Endothelial cell of umbilical vein (primary cell): ENCODE data around the gene ZBTB21. TPM values are rescaled to one million over a fixed set of nuclear protein-coding genes. Genes with fewer than 3 reads are reported as not detected.

Experiments used
- BruUV-seq: library from RNA; stranded (reverse); fragments of 400-500 nt; replicated peaks from 2 replicates; lab custom pipeline; 2021; lab: Mats Ljungman, UMichigan
- CTCF ChIA-PET: fragments of 300-600, 350-600 bp; sonication (Branson Sonifier 250); formaldehyde crosslinking; loops from one replicate; lab custom pipeline; 2021; ENCODE audit warnings: antibody characterized with exemption, inconsistent platforms; lab: Charles Lee
- POLR2A ChIA-PET: fragments of 300-600, 350-600 bp; sonication (Branson Sonifier 250); formaldehyde crosslinking; loops from one replicate; lab custom pipeline; 2021; ENCODE audit warnings: antibody characterized with exemption, inconsistent platforms; lab: Charles Lee
- DNase-seq: peaks from one replicate; pipeline ENCODE4 v3.0.0-alpha.2; 2011; ENCODE audit warnings: low read depth, low spot score
- FAIRE-seq: peaks from 2 replicates; lab custom pipeline; 2011; peaks lifted over from hg19 to GRCh38; lab: Jason Lieb, UNC
- H2AFZ ChIP-seq: 2 replicates; pipeline ENCODE4 v1.6.0; 2012; ENCODE audit warnings: low read depth, low read length, control low read depth, inconsistent platforms
- H3K27ac ChIP-seq: 2 replicates; pipeline ENCODE4 v1.5.1; 2011; ENCODE audit warnings: low read depth, mild to moderate bottlenecking, control low read depth, low read length, moderate library complexity; ENCODE audit not compliant: insufficient read depth
- H3K27me3 ChIP-seq, 2 experiments: 2 replicates each; pipeline versions ENCODE4 v1.6.0 to v1.6.1; 2011; ENCODE audit warnings: low read length in 2 of 2, mixed read lengths in 1 of 2; ENCODE audit not compliant: control insufficient read depth in 2 of 2, insufficient read depth in 2 of 2
- H3K36me3 ChIP-seq, 2 experiments: 2 replicates in 1 of 2; 3 replicates in 1 of 2; pipeline ENCODE4 v1.5.1; 2011; ENCODE audit warnings: low read length in 2 of 2, mild to moderate bottlenecking in 1 of 2, moderate library complexity in 1 of 2; ENCODE audit not compliant: control insufficient read depth in 2 of 2, insufficient read depth in 2 of 2; ENCODE audit errors: extremely low read depth in 1 of 2
- H3K4me1 ChIP-seq: 3 replicates; pipeline ENCODE4 v1.5.1; 2011; ENCODE audit warnings: mild to moderate bottlenecking, low read length; ENCODE audit not compliant: control insufficient read depth, insufficient read depth; ENCODE audit errors: extremely low read depth
- H3K4me2 ChIP-seq: 2 replicates; pipeline ENCODE4 v1.6.1; 2011; ENCODE audit warnings: low read length, control low read depth, mixed read lengths; ENCODE audit not compliant: insufficient read depth
- H3K4me3 ChIP-seq, 3 experiments: fragments of 200-600 bp in 1 of 3; sonication (generic), shearing (Covaris generic) in 1 of 3; replicated peaks in 1 of 3; 2 replicates each; pipeline ENCODE4 v1.5.1; 2011 to 2016; ENCODE audit warnings: control low read depth in 3 of 3, low read length in 3 of 3, mild to moderate bottlenecking in 2 of 3, inconsistent platforms in 1 of 3, low read depth in 1 of 3, moderate library complexity in 1 of 3; ENCODE audit not compliant: insufficient read depth in 1 of 3
- H3K79me2 ChIP-seq: 2 replicates; pipeline ENCODE4 v1.6.0; 2012; ENCODE audit warnings: low read length, inconsistent platforms; ENCODE audit not compliant: control insufficient read depth, insufficient read depth
- H3K9ac ChIP-seq: replicated peaks from 2 replicates; pipeline ENCODE3; 2011; ENCODE audit warnings: low read length, control low read depth; ENCODE audit not compliant: insufficient read depth; ENCODE audit errors: extremely low read depth
- H3K9me1 ChIP-seq: replicated peaks from 3 replicates; pipeline ENCODE4 v1.6.0; 2011; ENCODE audit warnings: mild to moderate bottlenecking, low read length; ENCODE audit not compliant: control insufficient read depth, insufficient read depth; ENCODE audit errors: extremely low read depth
- H3K9me3 ChIP-seq: replicated peaks from 2 replicates; pipeline ENCODE4 v1.5.1; 2012; ENCODE audit warnings: low read length, inconsistent platforms; ENCODE audit not compliant: control insufficient read depth, insufficient read depth
- H4K20me1 ChIP-seq: replicated peaks from 2 replicates; pipeline ENCODE3; 2011; ENCODE audit warnings: mild to moderate bottlenecking, low read length; ENCODE audit not compliant: control insufficient read depth, insufficient read depth; ENCODE audit errors: extremely low read depth
- EZH2 ChIP-seq: IDR thresholded peaks from 2 replicates; pipeline ENCODE4 v1.6.1; 2012; ENCODE audit warnings: borderline replicate concordance, low read depth, mild to moderate bottlenecking, moderate library complexity, low read length, inconsistent platforms; ENCODE audit not compliant: severe bottlenecking
- FOS ChIP-seq: IDR thresholded peaks from 2 replicates; pipeline ENCODE4 v1.6.1; 2011; ENCODE audit warnings: mild to moderate bottlenecking, low read length, moderate library complexity, borderline replicate concordance; ENCODE audit not compliant: insufficient read depth
- GATA2 ChIP-seq: IDR thresholded peaks from 2 replicates; pipeline ENCODE4 v1.7.0; 2011; ENCODE audit warnings: low read depth, mild to moderate bottlenecking, moderate library complexity, mixed read lengths, low read length; ENCODE audit not compliant: insufficient read length, insufficient read depth
- JUN ChIP-seq: IDR thresholded peaks from 2 replicates; pipeline ENCODE4 v1.6.1; 2011; ENCODE audit warnings: borderline replicate concordance, low read depth; ENCODE audit not compliant: insufficient read length, insufficient read depth
- MYC ChIP-seq: IDR thresholded peaks from one replicate; pipeline ENCODE4 v1.6.1; 2011; ENCODE audit warnings: mild to moderate bottlenecking, low read depth, low read length
- POLR2A ChIP-seq: IDR thresholded peaks from 2 replicates; pipeline ENCODE4 v1.6.1; 2012; ENCODE audit warnings: low read depth, mild to moderate bottlenecking, control low read depth, low read length
- POLR2AphosphoS5 ChIP-seq: IDR thresholded peaks from 2 replicates; pipeline ENCODE4 v1.6.1; 2012; ENCODE audit warnings: low read depth, mild to moderate bottlenecking, control low read depth, low read length, moderate library complexity; ENCODE audit not compliant: insufficient read depth
- dilution Hi-C: fragments of 300-500 bp; cut with MboI; formaldehyde crosslinking; loops from one replicate; pipeline ENCODE4 v1.15.0; 2019; ENCODE audit warnings: low sequenced_read_pairs; ENCODE audit not compliant: extremely low pct_ligation_motif_present
- intact Hi-C: fragments of 100-400 bp; cut with micrococcal nuclease; formaldehyde crosslinking; loops from one replicate; pipeline ENCODE4 v1.10.0; 2022
- polyA plus RNA-seq, 4 experiments: library from polyadenylated mRNA; depleted of rRNA in 3 of 4; stranded (reverse) in 3 of 4; unstranded in 1 of 4; fragments of >200 nt; gene quantifications; 2 replicates each; pipeline versions ENCODE4 v1.2.1 to v1.2.3, GENCODE V29; 2011 to 2012; ENCODE audit warnings: missing spikeins in 1 of 4
- total RNA-seq: library from RNA; stranded (reverse); gene quantifications from 2 replicates; pipeline ENCODE4 v1.2.3, GENCODE V29; 2021
- TF ChIP-seq, protein P1 (sequence below), 2 donors: IDR thresholded peaks; 1 replicate in 1 of 2; 2 replicates in 1 of 2; pipeline ENCODE4 v1.5.1; 2011; ENCODE audit warnings: low read length in 2 of 2, mild to moderate bottlenecking in 2 of 2, moderate library complexity in 2 of 2, control low read depth in 1 of 2, inconsistent platforms in 1 of 2, low read depth in 1 of 2; ENCODE audit not compliant: insufficient read depth in 1 of 2; ENCODE audit errors: extremely low read depth in 1 of 2

The ZBTB21 gene
- total and polyA plus RNA-seq, 2 donors (not counting 3 experiments of a cell fraction or from before 2014, with no cell fraction given): 2.8 to 12.4 TPM

DNA sequence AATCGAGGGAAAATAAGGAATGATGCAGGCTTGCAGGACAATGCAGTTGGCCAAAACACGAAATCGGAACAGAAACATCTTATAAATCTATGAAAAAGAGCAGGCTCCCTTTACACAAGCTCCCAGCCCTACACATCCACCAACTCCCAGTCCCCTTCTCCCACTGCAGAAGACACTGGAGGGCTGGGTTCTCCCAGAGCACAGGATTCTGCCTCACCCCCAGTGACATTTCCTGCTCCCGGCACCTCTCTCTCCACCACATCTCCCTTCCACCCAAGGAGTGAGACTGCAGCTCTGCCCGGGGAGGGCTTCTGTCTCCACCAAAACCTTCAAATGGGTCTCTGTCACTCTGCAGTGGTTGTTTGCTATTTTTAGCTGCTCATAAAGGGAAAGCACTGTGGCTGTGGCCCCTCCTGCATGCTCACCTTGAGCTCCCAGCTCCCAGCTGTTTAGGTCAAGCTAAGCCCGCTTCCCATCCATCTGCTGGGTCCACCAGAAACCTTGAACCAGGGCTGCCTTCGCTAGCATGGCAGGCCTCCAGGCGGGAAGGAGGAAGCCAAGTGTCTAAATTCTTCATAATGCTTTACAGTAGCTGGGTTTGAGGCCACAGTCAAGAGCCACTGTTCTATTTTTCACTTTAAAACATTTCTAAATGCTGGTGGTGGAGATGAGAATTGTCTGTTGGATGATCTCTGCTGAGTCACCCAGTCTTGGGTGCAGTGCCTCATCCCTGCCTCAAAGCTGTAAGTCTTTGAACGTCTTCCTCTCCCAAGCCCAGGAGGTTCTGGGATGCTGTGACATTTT, 53.0 kb downstream of the ZBTB21 start:
- Histone ChIP-seq H3K79me2 (peaks cover 13% of the 10 kb centered on the region), H3K4me2 (peak overlapping the region; percentile 20), H3K9me1 (no peaks in the 10 kb centered on the region), H3K36me3 (no peaks in the 10 kb centered on the region), H4K20me1 (no peaks in the 10 kb centered on the region), H3K4me1 (peaks cover 51% of the 10 kb centered on the region), H2AFZ (peak overlapping the region; percentile 2), H3K9ac (peak overlapping the region; percentile 69), H3K9me3 (no peaks in the 10 kb centered on the region), H3K27me3 (no peaks in the 10 kb centered on the region), H3K4me3 (no peak overlapping the region), H3K27ac (peak overlapping the region; percentile 96)
- no TSS peak for BruUV-seq
- DNase-seq: peak; percentile 35
- ChIA-PET CTCF (interaction anchor here (0.8 to 2.9 kb wide), 8 partner anchors 9 to 160 kb away, joined by 3 to 21 read pairs (median 6); no protein-coding TSS in a partner anchor), POLR2A (interaction anchor here (0.6 to 2.2 kb wide), 2 partner anchors 9 to 31 kb away, joined by 3 to 8 read pairs; no protein-coding TSS in a partner anchor)
- intact Hi-C loops: loop anchor here (5.0 kb wide), 1 partner anchor 265 kb away; no protein-coding TSS in a partner anchor
- no peak for TF ChIP-seq POLR2AphosphoS5
- no peak for TF ChIP-seq EZH2
- TF ChIP-seq JUN: no peak
- TF ChIP-seq POLR2A: no peak
- dilution Hi-C loops: no loop called here
- peak; percentile 18 for FAIRE-seq

DNA sequence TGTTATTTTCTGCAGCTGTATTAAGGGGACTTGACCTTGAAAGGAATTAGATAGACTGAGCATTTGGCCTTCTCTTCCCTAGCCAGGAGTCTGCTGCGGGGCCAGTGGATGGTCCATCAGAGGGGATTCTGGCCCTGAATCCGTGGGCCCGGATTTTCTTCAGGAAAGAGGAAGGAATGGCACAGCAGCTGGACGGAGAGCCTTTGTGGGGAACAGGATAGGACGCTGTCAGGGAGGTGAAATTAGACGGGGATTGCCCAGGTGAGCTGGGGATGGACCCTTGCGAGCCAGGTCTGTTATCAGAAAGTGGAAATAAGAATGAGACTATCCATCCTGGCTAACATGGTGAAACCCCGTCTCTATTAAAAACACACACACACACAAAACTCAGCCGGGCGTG, 54.6 kb downstream of the ZBTB21 start:
- TF ChIP-seq FOS (no peak), EZH2 (no peak), POLR2A (no peak), GATA2 (no peak), JUN (no peak), MYC (no peak), POLR2AphosphoS5 (no peak)
- TF ChIP-seq, protein P1, sequence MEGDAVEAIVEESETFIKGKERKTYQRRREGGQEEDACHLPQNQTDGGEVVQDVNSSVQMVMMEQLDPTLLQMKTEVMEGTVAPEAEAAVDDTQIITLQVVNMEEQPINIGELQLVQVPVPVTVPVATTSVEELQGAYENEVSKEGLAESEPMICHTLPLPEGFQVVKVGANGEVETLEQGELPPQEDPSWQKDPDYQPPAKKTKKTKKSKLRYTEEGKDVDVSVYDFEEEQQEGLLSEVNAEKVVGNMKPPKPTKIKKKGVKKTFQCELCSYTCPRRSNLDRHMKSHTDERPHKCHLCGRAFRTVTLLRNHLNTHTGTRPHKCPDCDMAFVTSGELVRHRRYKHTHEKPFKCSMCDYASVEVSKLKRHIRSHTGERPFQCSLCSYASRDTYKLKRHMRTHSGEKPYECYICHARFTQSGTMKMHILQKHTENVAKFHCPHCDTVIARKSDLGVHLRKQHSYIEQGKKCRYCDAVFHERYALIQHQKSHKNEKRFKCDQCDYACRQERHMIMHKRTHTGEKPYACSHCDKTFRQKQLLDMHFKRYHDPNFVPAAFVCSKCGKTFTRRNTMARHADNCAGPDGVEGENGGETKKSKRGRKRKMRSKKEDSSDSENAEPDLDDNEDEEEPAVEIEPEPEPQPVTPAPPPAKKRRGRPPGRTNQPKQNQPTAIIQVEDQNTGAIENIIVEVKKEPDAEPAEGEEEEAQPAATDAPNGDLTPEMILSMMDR (IDR thresholded peaks at IDR 0.05; ENCODE audit: extremely low read depth in 1 of 2, insufficient read depth in 1 of 2, low read depth in 1 of 2, low read length in 2 of 2): no peak
- Histone ChIP-seq H3K4me1 (peaks cover 41% of the 10 kb centered on the region), H3K27me3 (no peaks in the 10 kb centered on the region), H3K4me3 (no peak overlapping the region), H3K9ac (no peak overlapping the region), H3K79me2 (peaks cover 29% of the 10 kb centered on the region), H3K9me3 (no peaks in the 10 kb centered on the region), H3K36me3 (no peaks in the 10 kb centered on the region), H3K27ac (no peak overlapping the region), H2AFZ (no peak overlapping the region), H4K20me1 (no peaks in the 10 kb centered on the region), H3K4me2 (no peak overlapping the region), H3K9me1 (no peaks in the 10 kb centered on the region)
- ChIA-PET CTCF (no interaction called here), POLR2A (no interaction called here)
- dilution Hi-C loops: no loop called here
- FAIRE-seq (no peak), DNase-seq (no peak)
- intact Hi-C loops: loop anchor here (5.0 kb wide), 1 partner anchor 267 kb away; no protein-coding TSS in a partner anchor
- BruUV-seq: no TSS peak
